Gastroesophageal sphincter (tissue), 3 donors: Measurements from ENCODE around the gene MYO1G.

Experiments
- EP300 ChIP-seq: sonication (generic); formaldehyde crosslinking; IDR thresholded peaks from one replicate; pipeline ENCODE4 v1.6.1; 2017; ENCODE audit warnings: antibody characterized with exemption, mild to moderate bottlenecking
- POLR2A ChIP-seq, 2 donors: fragments of 450-650 bp; IDR thresholded peaks; one replicate each; pipeline ENCODE4 v1.6.1; 2017; ENCODE audit warnings: antibody characterized with exemption in 2 of 2, mild to moderate bottlenecking in 2 of 2, moderate library complexity in 1 of 2
- POLR2AphosphoS5 ChIP-seq: sonication (generic); formaldehyde crosslinking; IDR thresholded peaks from one replicate; pipeline ENCODE4 v1.6.1; 2017; ENCODE audit warnings: antibody characterized with exemption
- TF ChIP-seq, protein P1 (sequence below), 4 experiments: fragments of 200-600 bp in 2 of 4; fragments of 450-650 bp in 2 of 4; sonication (generic) in 1 of 4; IDR thresholded peaks; one replicate each; pipeline ENCODE4 v1.5.1; 2017 to 2019; ENCODE audit warnings: antibody characterized with exemption in 4 of 4, mild to moderate bottlenecking in 2 of 4, moderate library complexity in 2 of 4

DNA sequence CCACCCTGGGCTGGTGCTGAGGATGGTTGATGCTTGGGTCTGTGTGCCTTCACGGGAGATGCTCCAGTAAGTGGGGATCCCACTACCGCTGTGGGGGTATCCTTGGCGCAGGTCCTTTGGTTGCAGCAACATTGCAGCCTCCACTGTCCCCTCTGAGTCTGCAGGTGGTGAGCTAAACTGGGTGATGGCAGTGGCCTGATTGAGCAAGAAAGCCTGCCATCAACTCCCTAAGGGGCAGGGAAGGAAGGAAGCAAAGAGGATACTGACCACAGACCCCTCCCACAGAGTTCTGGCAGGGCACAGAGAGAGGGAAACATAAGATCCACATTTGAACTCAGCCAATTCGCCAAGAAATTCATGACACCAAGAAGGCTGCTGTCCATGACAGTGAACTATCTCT, 43.2 kb downstream of the MYO1G start:
- TF ChIP-seq, protein P1, sequence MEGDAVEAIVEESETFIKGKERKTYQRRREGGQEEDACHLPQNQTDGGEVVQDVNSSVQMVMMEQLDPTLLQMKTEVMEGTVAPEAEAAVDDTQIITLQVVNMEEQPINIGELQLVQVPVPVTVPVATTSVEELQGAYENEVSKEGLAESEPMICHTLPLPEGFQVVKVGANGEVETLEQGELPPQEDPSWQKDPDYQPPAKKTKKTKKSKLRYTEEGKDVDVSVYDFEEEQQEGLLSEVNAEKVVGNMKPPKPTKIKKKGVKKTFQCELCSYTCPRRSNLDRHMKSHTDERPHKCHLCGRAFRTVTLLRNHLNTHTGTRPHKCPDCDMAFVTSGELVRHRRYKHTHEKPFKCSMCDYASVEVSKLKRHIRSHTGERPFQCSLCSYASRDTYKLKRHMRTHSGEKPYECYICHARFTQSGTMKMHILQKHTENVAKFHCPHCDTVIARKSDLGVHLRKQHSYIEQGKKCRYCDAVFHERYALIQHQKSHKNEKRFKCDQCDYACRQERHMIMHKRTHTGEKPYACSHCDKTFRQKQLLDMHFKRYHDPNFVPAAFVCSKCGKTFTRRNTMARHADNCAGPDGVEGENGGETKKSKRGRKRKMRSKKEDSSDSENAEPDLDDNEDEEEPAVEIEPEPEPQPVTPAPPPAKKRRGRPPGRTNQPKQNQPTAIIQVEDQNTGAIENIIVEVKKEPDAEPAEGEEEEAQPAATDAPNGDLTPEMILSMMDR (IDR thresholded peaks at IDR 0.05): no peak
- TF ChIP-seq POLR2A (IDR thresholded peaks at IDR 0.05) (no peak), POLR2AphosphoS5 (no peak), EP300 (no peak)
